Activated naive CD8-positive, alpha-beta T cell treated with anti-CD3 and anti-CD28 coated beads for 36 hours (primary cell): ENCODE measurements around the gene SIRPB2. TPM values are rescaled to one million over a fixed set of nuclear protein-coding genes. Genes with fewer than 3 reads are reported as not detected.

Experiments
- DNase-seq: peaks from one replicate; pipeline ENCODE4 v3.0.0; 2021
- H3K27ac Mint-ChIP-seq: one replicate; pipeline ENCODE4 v1.8.0; 2022; ENCODE audit warnings: mild to moderate bottlenecking, moderate library complexity, mixed read lengths
- H3K27me3 Mint-ChIP-seq: one replicate; pipeline ENCODE4 v1.8.0; 2022; ENCODE audit warnings: mild to moderate bottlenecking, mixed read lengths
- H3K36me3 Mint-ChIP-seq: one replicate; pipeline ENCODE4 v1.8.0; 2021; ENCODE audit warnings: mild to moderate bottlenecking, mixed read lengths
- H3K4me1 Mint-ChIP-seq: one replicate; pipeline ENCODE4 v1.8.0; 2021; ENCODE audit warnings: mixed read lengths
- H3K4me3 Mint-ChIP-seq: one replicate; pipeline ENCODE4 v1.8.0; 2022; ENCODE audit warnings: mild to moderate bottlenecking, moderate library complexity, mixed read lengths
- H3K9me3 Mint-ChIP-seq: one replicate; pipeline ENCODE4 v1.8.0; 2022; ENCODE audit warnings: mixed read lengths
- total RNA-seq, 2 experiments: library from RNA; stranded (reverse); gene quantifications; one replicate each; pipeline ENCODE4 v1.2.3, GENCODE V29; 2021

Gene SIRPB2
- total RNA-seq, 2 experiments from 2014 or later, result not detected

DNA sequence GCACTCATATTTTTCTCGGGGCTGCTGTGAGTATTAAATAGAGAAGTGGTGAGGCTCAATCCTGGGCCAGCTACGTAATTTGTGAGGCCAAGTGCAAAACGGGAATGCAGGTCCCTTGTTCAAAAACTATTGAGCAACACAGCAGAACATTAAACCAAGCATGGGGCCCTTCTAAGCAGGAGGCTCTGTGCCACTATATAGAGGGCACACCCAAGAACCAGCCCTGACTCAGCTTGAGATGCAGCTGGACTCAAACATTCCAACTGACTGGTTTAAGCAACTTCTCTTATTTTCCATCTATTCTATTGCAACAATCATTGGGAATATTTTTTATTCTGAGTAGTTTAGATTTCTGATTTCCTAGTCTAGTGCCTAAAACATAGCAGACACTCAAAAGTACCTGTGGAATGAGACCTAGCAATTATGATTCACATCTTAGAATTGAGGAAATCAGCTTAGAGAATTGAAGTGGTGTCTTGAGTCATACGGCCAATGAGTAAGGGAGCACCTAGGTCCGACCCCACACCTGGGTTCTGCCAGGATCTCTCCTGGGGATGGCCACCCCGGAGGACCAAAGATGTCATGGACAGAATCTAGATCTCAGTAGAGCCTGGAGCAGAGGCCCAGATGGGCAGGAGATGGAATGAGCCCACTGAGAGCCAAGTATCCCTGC, 1.3 kb downstream of the SIRPB2 start:
- Mint-ChIP-seq H3K36me3 (no peaks in the 10 kb centered on the region), H3K27me3 (peaks cover 30% of the 10 kb centered on the region), H3K27ac (no peak overlapping the region), H3K9me3 (peaks cover 2% of the 10 kb centered on the region), H3K4me3 (no peak overlapping the region), H3K4me1 (peaks cover 5% of the 10 kb centered on the region)
- DNase-seq, result no peak

GRCh38 chr20:1489325-1489724, 1.9 kb downstream of the SIRPB2 start:
- Mint-ChIP-seq H3K4me1 (peaks cover 5% of the 10 kb centered on the region), H3K9me3 (peaks cover 2% of the 10 kb centered on the region), H3K36me3 (no peaks in the 10 kb centered on the region), H3K4me3 (no peak overlapping the region), H3K27me3 (peaks cover 33% of the 10 kb centered on the region), H3K27ac (no peak overlapping the region)
- DNase-seq, result no peak

- Mint-ChIP-seq H3K36me3 (no peaks in the 10 kb centered on the region), H3K27me3 (peaks cover 58% of the 10 kb centered on the region), H3K4me1 (peaks cover 3% of the 10 kb centered on the region), H3K9me3 (no peaks in the 10 kb centered on the region), H3K27ac (no peak overlapping the region), H3K4me3 (no peak overlapping the region)
- DNase-seq, result no peak
Observed at GRCh38 chr20:1486566-1486965, 4.7 kb downstream of the SIRPB2 start.

DNA sequence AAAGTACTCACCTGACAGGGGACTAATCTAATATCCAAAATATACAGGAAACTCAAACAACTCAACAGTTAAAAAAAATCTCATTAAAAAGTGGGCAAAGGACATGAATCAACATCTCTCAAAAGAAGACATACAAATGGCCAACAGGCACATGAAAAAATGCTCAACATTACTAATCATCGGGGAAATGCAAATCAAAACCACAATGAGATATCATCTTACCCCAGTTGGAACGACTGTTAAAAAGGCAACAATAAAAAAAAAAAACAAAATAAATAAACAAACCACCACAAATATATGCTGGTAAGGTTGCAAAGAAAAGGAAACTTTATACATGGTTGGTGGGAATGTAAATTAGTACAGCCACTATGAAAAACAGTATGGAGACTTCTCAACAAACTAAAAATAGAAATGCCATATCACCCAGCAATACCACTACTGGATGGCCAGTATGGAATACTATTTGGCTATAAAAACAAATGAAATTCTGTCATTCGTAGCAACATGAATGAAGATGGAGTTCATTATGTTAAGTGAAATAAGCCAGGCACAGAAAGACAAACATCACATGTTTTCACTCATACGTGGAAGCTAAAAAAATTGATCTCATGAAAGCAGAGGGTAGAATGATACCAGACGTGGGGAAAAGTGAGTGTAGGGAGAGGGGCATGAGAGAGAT, 6.6 kb downstream of the SIRPB2 start:
- peaks cover 2% of the 10 kb centered on the region for H3K4me1 Mint-ChIP-seq

GRCh38 chr20:1479831-1480595, 11.2 kb downstream of the SIRPB2 start:
- no peak for DNase-seq
- Mint-ChIP-seq H3K27me3 (peaks cover 40% of the 10 kb centered on the region), H3K4me1 (peaks cover 2% of the 10 kb centered on the region), H3K27ac (no peak overlapping the region), H3K9me3 (no peaks in the 10 kb centered on the region), H3K36me3 (no peaks in the 10 kb centered on the region), H3K4me3 (no peak overlapping the region)

More for the DNA sequence above, 6.6 kb downstream of the SIRPB2 start:
- DNase-seq, result no peak
- Mint-ChIP-seq H3K27ac (no peak overlapping the region), H3K9me3 (no peaks in the 10 kb centered on the region), H3K27me3 (peaks cover 67% of the 10 kb centered on the region), H3K36me3 (no peaks in the 10 kb centered on the region), H3K4me3 (no peak overlapping the region)

GRCh38 chr20:1478566-1478965, 12.7 kb downstream of the SIRPB2 start:
- Mint-ChIP-seq H3K4me3 (no peak overlapping the region), H3K36me3 (no peaks in the 10 kb centered on the region), H3K4me1 (no peaks in the 10 kb centered on the region), H3K27me3 (peaks cover 26% of the 10 kb centered on the region), H3K9me3 (no peaks in the 10 kb centered on the region), H3K27ac (no peak overlapping the region)
- DNase-seq, result no peak

DNA sequence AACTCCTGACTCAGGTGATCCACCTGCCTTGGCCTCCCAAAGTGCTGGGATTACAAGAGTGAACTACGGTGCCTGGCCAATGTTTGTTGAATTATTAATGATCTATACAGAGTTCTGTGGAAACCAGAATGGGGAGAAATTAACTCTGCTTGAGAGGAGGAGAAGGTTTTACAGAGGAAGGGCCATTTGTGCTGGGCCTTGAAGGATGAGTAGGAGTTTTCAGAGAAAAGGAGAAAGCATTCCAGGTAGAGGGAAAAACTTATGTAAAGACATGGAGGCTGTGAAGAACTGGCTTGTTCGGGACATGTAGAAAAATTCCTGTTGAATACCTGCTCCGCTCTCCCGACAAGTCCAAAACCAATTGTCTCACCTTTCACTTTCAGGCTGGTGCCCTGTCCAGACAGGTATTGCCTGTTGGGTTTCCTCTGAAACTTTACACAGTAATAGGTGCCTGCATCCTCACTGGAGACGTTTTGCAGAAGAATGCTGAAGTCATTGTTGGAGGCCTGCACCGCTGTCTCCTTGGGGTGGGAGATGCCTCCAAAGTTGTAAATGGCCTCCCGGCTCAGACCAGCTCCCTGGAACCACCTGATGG, 13.2 kb downstream of the SIRPB2 start:
- Mint-ChIP-seq H3K36me3 (no peaks in the 10 kb centered on the region), H3K4me3 (no peak overlapping the region), H3K4me1 (no peaks in the 10 kb centered on the region), H3K27me3 (peaks cover 20% of the 10 kb centered on the region), H3K9me3 (no peaks in the 10 kb centered on the region), H3K27ac (no peak overlapping the region)
- no peak for DNase-seq

DNA sequence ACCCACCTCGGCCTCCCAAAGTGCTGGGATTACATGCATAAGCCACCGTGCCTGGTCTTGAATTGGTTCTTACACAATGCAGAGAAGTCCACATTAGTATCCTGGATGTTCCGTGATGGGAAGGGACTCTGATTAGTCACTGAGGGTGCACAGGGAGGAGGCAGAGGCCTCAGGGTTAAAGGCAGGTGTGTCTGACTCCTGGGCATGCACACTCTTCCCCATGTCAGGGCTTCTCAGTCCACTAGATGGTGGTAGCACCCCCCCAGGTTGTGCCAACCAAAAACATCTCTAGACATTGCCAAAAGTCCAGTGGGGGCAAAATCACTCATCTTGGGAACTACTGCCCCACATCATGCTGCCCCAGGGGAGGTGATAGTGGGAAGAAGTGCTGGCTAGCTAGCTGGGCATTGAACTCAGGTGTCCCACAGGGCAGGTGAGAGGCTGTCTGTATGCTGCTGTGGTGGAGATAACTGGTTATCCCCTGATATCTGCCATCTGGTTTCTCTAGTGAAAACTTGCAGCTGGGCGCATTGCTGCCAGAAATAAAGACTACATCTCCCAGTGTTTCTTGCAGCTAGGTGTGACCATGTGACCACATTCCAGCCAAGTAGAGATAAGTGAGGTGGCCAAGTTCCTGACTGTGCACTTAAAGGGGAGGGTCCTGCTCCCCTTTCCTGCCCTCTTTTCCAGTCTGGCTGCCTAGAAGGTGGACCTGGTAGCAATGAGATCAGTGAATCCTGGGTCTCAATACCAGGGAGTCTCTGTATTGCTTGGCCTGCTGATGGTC, 16.2 kb downstream of the SIRPB2 start:
- H3K9me3 Mint-ChIP-seq, result no peaks in the 10 kb centered on the region
- H3K27me3 Mint-ChIP-seq, result peaks cover 5% of the 10 kb centered on the region
- no peaks in the 10 kb centered on the region for H3K4me1 Mint-ChIP-seq
- DNase-seq, result no peak
- H3K36me3 Mint-ChIP-seq, result no peaks in the 10 kb centered on the region
- H3K27ac Mint-ChIP-seq, result no peak overlapping the region
- H3K4me3 Mint-ChIP-seq, result no peak overlapping the region

GRCh38 chr20:1474325-1474724, 16.9 kb downstream of the SIRPB2 start:
- no peak for DNase-seq
- no peaks in the 10 kb centered on the region for H3K36me3 Mint-ChIP-seq

DNA sequence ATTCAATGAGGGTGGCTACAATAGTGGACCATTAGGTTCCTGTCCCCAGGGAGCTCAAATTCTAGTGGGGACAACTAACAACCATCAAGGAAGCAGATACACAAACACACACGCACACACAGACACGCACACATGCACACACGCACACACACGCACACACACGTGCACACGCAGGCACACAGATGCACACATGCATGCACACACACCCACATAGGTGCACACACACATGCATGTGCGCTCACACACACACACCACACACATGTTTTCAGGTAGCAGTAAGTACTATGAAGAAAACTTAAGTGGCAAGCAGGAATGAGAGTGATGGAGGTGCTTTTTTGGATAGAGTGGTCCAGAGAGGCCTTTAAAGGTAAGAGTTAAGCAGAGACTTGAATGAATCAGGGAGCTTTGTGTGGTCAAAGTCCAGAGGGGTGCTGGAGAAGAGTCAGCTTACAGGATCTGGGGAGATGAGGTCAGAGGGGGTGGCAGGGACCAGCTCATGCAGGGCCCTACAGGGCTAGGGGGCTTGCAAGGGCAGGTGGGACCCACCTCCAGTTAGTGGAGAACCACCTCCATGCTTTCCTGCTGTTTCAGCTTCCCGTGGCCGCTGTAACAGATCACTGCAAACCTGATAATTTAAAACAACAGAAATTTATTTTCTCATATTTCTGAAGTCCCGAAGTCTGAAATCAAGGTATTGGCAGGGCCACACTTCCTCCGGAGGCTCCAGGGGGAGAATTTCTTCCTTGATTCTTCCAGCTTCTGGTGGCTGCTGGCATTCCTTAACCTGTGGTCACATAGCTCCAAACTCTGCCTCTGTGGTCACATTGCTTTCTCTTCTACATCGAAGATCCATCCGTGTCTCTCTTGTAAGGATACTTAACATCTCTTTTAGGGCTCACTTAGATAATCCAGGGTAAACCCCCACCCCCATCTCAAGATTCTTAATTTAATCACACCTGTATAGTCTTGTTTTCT, 17.7 kb downstream of the SIRPB2 start:
- Mint-ChIP-seq H3K4me1 (no peaks in the 10 kb centered on the region), H3K36me3 (no peaks in the 10 kb centered on the region), H3K9me3 (no peaks in the 10 kb centered on the region), H3K27me3 (peaks cover 13% of the 10 kb centered on the region), H3K27ac (no peak overlapping the region), H3K4me3 (no peak overlapping the region)
- no peak for DNase-seq

More at GRCh38 chr20:1474325-1474724, 16.9 kb downstream of the SIRPB2 start:
- H3K27ac Mint-ChIP-seq, result no peak overlapping the region
- H3K9me3 Mint-ChIP-seq, result no peaks in the 10 kb centered on the region
- peaks cover 5% of the 10 kb centered on the region for H3K27me3 Mint-ChIP-seq
- no peak overlapping the region for H3K4me3 Mint-ChIP-seq
- no peaks in the 10 kb centered on the region for H3K4me1 Mint-ChIP-seq

GRCh38 chr20:1472556-1473245, 18.5 kb downstream of the SIRPB2 start:
- H3K4me1 Mint-ChIP-seq, result peaks cover 2% of the 10 kb centered on the region
- no peak overlapping the region for H3K4me3 Mint-ChIP-seq
- H3K9me3 Mint-ChIP-seq, result no peaks in the 10 kb centered on the region

DNA sequence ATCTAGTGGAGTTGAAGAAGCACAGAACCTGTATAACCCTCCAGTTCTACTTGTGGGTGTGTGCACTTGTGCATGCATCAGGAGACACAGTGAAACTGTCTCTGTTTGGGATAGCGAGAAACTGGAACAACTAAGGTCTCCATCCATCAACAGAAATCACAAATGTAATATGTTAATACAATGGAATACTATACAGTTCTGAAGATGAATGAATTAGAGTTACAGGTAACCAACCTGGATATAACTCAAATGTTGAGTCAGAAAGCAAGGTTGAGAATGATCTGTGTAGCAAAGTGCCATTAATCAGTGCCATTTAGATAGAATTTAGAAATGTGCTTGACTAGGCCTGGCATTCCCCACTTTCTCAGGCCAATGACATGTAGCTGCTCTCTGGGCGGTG, 20.0 kb downstream of the SIRPB2 start:
- no peak overlapping the region for H3K27ac Mint-ChIP-seq
- peaks cover 9% of the 10 kb centered on the region for H3K4me1 Mint-ChIP-seq
- no peaks in the 10 kb centered on the region for H3K9me3 Mint-ChIP-seq
- peaks cover 25% of the 10 kb centered on the region for H3K27me3 Mint-ChIP-seq
- H3K4me3 Mint-ChIP-seq, result no peak overlapping the region
- no peak for DNase-seq
- H3K36me3 Mint-ChIP-seq, result no peaks in the 10 kb centered on the region

More at GRCh38 chr20:1472556-1473245, 18.5 kb downstream of the SIRPB2 start:
- Mint-ChIP-seq H3K36me3 (no peaks in the 10 kb centered on the region), H3K27me3 (peaks cover 20% of the 10 kb centered on the region), H3K27ac (no peak overlapping the region)
- DNase-seq, result no peak

DNA sequence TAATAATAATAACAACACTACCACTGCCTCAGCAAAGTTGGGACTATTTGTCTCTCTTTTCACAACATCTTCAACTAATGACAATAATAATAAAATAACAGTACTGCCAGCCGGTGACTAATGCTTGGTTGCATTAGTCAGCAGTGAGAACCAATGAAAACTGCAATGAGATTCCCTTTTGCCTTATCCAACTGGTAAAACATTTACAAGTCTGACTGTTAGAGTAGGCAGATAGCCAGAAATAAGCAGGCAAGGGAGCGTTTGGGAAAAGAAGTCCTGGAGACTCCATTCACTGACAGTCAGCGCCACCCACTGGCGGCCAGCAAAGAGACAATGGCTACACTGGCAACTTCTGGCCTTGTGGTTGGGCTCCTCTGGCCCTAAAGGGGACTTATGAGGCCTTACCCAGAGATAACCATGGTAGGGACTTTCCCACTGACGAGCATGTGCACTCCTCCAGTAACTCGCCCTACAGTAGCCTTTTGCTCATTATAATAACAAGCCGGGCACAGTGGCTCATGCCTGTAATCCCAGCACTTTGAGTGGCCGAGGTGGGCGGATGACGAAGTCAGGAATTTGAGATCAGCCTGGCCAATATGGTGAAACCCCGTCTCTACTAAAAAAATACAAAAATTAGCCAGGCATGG, 21.2 kb downstream of the SIRPB2 start:
- H3K36me3 Mint-ChIP-seq, result peaks cover 2% of the 10 kb centered on the region
- peaks cover 18% of the 10 kb centered on the region for H3K4me1 Mint-ChIP-seq
- no peaks in the 10 kb centered on the region for H3K9me3 Mint-ChIP-seq
- no peak overlapping the region for H3K4me3 Mint-ChIP-seq
- peaks cover 25% of the 10 kb centered on the region for H3K27me3 Mint-ChIP-seq
- no peak for DNase-seq
- H3K27ac Mint-ChIP-seq, result no peak overlapping the region
